SH-SY5Y (cell line): ENCODE data around the gene TBRG4.

Experiments used
- GATA2 ChIP-seq: IDR thresholded peaks from 2 replicates; pipeline ENCODE4 v1.6.1; 2011; ENCODE audit warnings: mild to moderate bottlenecking, low read depth, low read length
- GATA3 ChIP-seq: IDR thresholded peaks from 2 replicates; pipeline ENCODE4 v1.6.1; 2011; ENCODE audit warnings: low read depth, mild to moderate bottlenecking, low read length, moderate library complexity

GRCh38 chr7:45072131-45073030, 39.1 kb downstream of the TBRG4 start:
- TF ChIP-seq GATA2 (no peak), GATA3 (no peak)
